Endothelial cell (in vitro differentiated cells): ENCODE measurements around the gene ELFN1. TPM values are rescaled to one million over a fixed set of nuclear protein-coding genes. Genes with fewer than 3 reads are reported as not detected.
"Not testable (repeated sequence)": the region's sequence is repeated elsewhere in the genome, so short reads cannot be mapped to it uniquely, and the experiment has no call there.

Experiments used
- DNase-seq: peaks from one replicate; pipeline ENCODE4 v3.0.0; 2021; ENCODE audit warnings: low spot score
- H3K27ac Mint-ChIP-seq: one replicate; pipeline ENCODE4 v1.8.0; 2021; ENCODE audit warnings: mixed read lengths, inconsistent platforms; ENCODE audit not compliant: unreplicated experiment
- H3K27me3 Mint-ChIP-seq: one replicate; pipeline ENCODE4 v1.8.0; 2021; ENCODE audit warnings: mild to moderate bottlenecking, moderate library complexity, mixed read lengths, inconsistent platforms; ENCODE audit not compliant: unreplicated experiment
- H3K36me3 Mint-ChIP-seq: one replicate; pipeline ENCODE4 v1.8.0; 2021; ENCODE audit warnings: mild to moderate bottlenecking, low read depth, mixed read lengths, inconsistent platforms; ENCODE audit not compliant: unreplicated experiment
- H3K4me1 Mint-ChIP-seq: one replicate; pipeline ENCODE4 v1.8.0; 2021; ENCODE audit warnings: mild to moderate bottlenecking, mixed read lengths, inconsistent platforms; ENCODE audit not compliant: unreplicated experiment
- H3K4me3 Mint-ChIP-seq: one replicate; pipeline ENCODE4 v1.8.0; 2021; ENCODE audit warnings: mild to moderate bottlenecking, mixed read lengths, inconsistent platforms; ENCODE audit not compliant: unreplicated experiment
- H3K9me3 Mint-ChIP-seq: one replicate; pipeline ENCODE4 v1.8.0; 2021; ENCODE audit warnings: mixed read lengths, inconsistent platforms; ENCODE audit not compliant: unreplicated experiment
- total RNA-seq: library from RNA; stranded (reverse); fragmentation: NEBNext Ultra II Directional; extraction: Animal tissue kit (Norgen Biotek cat#: 25700); gene quantifications from one replicate; pipeline ENCODE4 v1.2.1, GENCODE V29; 2021; ENCODE audit not compliant: unreplicated experiment
- TF ChIP-seq, protein P1 (sequence below): fragments of 200-600 bp; sonication (generic); IDR thresholded peaks from one replicate; pipeline ENCODE4 v1.5.0; 2021; ENCODE audit warnings: antibody characterized with exemption; ENCODE audit not compliant: unreplicated experiment

ELFN1 gene
- total RNA-seq, 1 donor from 2014 or later, result 10.6 TPM

- no peak overlapping the region for H3K4me3 Mint-ChIP-seq
- H3K36me3 Mint-ChIP-seq, result peaks cover 16% of the 10 kb centered on the region
- no peak overlapping the region for H3K27ac Mint-ChIP-seq
- TF ChIP-seq, protein P1, sequence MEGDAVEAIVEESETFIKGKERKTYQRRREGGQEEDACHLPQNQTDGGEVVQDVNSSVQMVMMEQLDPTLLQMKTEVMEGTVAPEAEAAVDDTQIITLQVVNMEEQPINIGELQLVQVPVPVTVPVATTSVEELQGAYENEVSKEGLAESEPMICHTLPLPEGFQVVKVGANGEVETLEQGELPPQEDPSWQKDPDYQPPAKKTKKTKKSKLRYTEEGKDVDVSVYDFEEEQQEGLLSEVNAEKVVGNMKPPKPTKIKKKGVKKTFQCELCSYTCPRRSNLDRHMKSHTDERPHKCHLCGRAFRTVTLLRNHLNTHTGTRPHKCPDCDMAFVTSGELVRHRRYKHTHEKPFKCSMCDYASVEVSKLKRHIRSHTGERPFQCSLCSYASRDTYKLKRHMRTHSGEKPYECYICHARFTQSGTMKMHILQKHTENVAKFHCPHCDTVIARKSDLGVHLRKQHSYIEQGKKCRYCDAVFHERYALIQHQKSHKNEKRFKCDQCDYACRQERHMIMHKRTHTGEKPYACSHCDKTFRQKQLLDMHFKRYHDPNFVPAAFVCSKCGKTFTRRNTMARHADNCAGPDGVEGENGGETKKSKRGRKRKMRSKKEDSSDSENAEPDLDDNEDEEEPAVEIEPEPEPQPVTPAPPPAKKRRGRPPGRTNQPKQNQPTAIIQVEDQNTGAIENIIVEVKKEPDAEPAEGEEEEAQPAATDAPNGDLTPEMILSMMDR, result no peak
- H3K27me3 Mint-ChIP-seq, result peaks cover 13% of the 10 kb centered on the region
- DNase-seq, result no peak
- H3K4me1 Mint-ChIP-seq, result peaks cover 14% of the 10 kb centered on the region
- H3K9me3 Mint-ChIP-seq, result no peaks in the 10 kb centered on the region
These were observed 48.0 kb downstream of the ELFN1 start for GRCh38 chr7:1717903-1718676.

GRCh38 chr7:1718850-1719249 lies 48.8 kb downstream of the ELFN1 start:
- not testable (repeated sequence) for DNase-seq, H3K4me3 Mint-ChIP-seq, H3K4me1 Mint-ChIP-seq, H3K27ac Mint-ChIP-seq, H3K9me3 Mint-ChIP-seq
- Mint-ChIP-seq H3K27me3 (peaks cover 13% of the 10 kb centered on the region), H3K36me3 (peaks cover 16% of the 10 kb centered on the region)

DNA sequence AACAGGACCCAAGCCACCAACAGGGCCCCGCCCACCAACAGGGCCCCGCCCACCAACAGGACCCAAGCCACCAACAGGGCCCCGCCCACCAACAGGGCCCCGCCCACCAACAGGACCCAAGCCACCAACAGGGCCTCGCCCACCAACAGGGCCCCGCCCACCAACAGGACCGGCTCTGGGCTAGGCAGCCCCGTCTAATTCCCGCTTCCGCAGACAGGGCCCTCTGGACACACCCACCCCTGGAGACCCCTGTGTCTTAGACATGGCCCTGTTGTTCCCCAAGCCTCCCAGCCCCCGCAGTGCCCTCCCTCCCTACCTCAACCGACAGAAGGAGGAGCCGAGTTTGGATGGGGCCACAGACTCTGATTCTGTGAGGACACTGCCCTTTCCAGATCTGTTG lies 49.2 kb downstream of the ELFN1 start:
- not testable (repeated sequence) for H3K4me1 Mint-ChIP-seq, H3K9me3 Mint-ChIP-seq, DNase-seq, H3K4me3 Mint-ChIP-seq, H3K27ac Mint-ChIP-seq
- H3K36me3 Mint-ChIP-seq, result peaks cover 16% of the 10 kb centered on the region
- peaks cover 13% of the 10 kb centered on the region for H3K27me3 Mint-ChIP-seq

DNA sequence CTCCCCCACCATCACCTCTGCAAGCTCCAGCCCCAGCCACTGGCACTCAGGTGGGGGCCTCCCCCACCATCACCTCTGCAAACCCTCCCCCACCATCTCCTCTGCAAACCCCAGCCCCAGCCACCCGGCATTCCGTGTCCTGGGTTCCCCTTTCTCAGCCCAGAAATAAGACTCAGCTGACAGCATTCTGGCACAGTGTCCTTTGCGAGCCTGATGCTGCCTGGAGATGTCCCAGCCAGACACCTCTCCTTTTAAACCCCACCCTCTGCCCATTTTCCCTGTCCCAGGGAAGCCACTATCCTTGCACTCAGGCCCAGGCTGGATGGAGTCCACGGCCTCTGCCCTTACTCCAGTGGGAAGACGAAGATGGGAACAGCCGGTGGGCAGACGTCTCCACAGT lies 49.8 kb downstream of the ELFN1 start:
- H3K36me3 Mint-ChIP-seq, result peaks cover 16% of the 10 kb centered on the region
- H3K27me3 Mint-ChIP-seq, result peaks cover 13% of the 10 kb centered on the region
- no peak overlapping the region for H3K4me3 Mint-ChIP-seq
- TF ChIP-seq, protein P1, result no peak
- no peak overlapping the region for H3K27ac Mint-ChIP-seq
- no peak for DNase-seq
- H3K9me3 Mint-ChIP-seq, result no peaks in the 10 kb centered on the region
- peaks cover 3% of the 10 kb centered on the region for H3K4me1 Mint-ChIP-seq

DNA sequence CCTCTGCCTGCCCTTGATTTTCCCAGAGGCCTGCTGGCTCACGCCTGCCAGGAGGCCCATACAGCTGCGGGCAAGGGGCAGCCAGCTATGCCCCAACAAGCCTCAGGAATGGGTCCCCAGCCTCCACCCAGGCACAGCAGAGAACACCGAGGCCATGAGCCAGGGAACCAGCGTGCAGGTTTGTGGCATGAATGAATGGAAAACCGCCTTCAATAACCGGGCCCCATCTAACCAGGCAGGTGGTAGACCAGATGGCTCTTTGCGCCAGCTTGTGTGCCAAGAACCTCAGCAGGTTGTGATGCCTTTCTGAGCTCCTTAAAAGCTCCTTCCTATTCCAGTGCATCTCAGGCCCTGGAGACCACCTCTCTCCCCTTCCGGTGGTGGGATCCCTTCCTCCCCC lies 50.2 kb downstream of the ELFN1 start:
- Mint-ChIP-seq H3K4me3 (no peak overlapping the region), H3K36me3 (peaks cover 16% of the 10 kb centered on the region), H3K9me3 (no peaks in the 10 kb centered on the region), H3K4me1 (peaks cover 2% of the 10 kb centered on the region), H3K27me3 (peaks cover 13% of the 10 kb centered on the region), H3K27ac (no peak overlapping the region)
- TF ChIP-seq, protein P1, result no peak
- DNase-seq, result no peak

DNA sequence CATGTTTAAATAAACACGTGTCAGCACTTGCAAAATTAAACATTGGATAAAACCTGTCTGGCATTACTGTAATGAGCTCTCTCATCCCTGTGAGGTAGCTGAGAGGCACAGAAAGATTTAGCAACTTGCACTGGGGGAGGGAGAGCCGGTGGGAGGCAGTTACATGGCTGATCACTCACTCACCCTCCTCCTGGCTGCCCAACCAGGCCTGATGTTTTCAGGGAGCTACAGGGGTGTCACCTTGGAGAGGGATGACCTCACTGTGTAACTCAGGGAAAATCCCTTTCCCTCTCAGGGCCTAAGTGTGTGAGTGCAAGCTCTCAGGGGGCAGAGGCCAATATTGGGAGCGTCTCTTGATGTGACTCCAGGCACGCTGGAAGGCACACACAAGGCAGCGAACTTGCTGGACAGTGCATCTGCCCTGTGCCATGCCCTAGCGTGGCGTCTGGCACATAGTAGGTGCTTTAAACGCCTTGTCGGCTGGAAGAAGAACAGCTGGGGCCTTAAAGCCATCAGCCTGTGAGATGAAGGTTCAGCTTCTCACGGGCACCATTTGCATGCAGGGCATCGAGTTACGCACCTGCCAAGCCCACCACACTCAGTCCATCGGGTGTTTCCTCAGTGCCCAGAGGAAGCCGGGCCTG lies 51.1 kb downstream of the ELFN1 start:
- peaks cover 15% of the 10 kb centered on the region for H3K27me3 Mint-ChIP-seq
- peaks cover 21% of the 10 kb centered on the region for H3K36me3 Mint-ChIP-seq
- no peaks in the 10 kb centered on the region for H3K4me1 Mint-ChIP-seq
- H3K27ac Mint-ChIP-seq, result no peak overlapping the region
- no peak overlapping the region for H3K4me3 Mint-ChIP-seq
- H3K9me3 Mint-ChIP-seq, result no peaks in the 10 kb centered on the region
- TF ChIP-seq, protein P1, result no peak
- no peak for DNase-seq
